ENCODE measurements around the gene RPH3AL.
"Not testable (repeated sequence)": the region's sequence is repeated elsewhere in the genome, so short reads cannot be mapped to it uniquely, and the experiment has no call there.

Gene RPH3AL

GRCh38 chr17:234163-234993, 118.2 kb downstream of the RPH3AL start:
- DNase-seq = not testable (repeated sequence)

GRCh38 chr17:233473-233941, 119.1 kb downstream of the RPH3AL start:
- DNase-seq = no peak

GRCh38 chr17:231966-232807, 120.4 kb downstream of the RPH3AL start:
- DNase-seq = no peak

GRCh38 chr17:231191-231965, 121.2 kb downstream of the RPH3AL start:
- DNase-seq = no peak

GRCh38 chr17:230395-230770, 122.2 kb downstream of the RPH3AL start:
- no peak for DNase-seq

GRCh38 chr17:229709-230394, 122.8 kb downstream of the RPH3AL start:
- no peak for DNase-seq

- no peak for DNase-seq
These were observed 123.5 kb downstream of the RPH3AL start for GRCh38 chr17:228951-229708.

GRCh38 chr17:227946-228615, 124.5 kb downstream of the RPH3AL start:
- no peak for DNase-seq

GRCh38 chr17:227078-227945, 125.3 kb downstream of the RPH3AL start:
- DNase-seq = no peak

- DNase-seq = no peak
These were observed 126.2 kb downstream of the RPH3AL start for GRCh38 chr17:226108-227077.

GRCh38 chr17:225551-225950, 127.1 kb downstream of the RPH3AL start:
- DNase-seq = no peak

- DNase-seq = not testable (repeated sequence)
These were observed 128.0 kb downstream of the RPH3AL start for GRCh38 chr17:224576-224975.

- no peak for DNase-seq
These were observed 128.7 kb downstream of the RPH3AL start for GRCh38 chr17:223723-224471.

- DNase-seq = no peak
These were observed 130.4 kb downstream of the RPH3AL start for GRCh38 chr17:222172-222571.

GRCh38 chr17:219696-220095, 132.9 kb downstream of the RPH3AL start:
- no peak for DNase-seq

GRCh38 chr17:218432-219110, 134.0 kb downstream of the RPH3AL start:
- DNase-seq = no peak

GRCh38 chr17:216625-217024, 136.0 kb downstream of the RPH3AL start:
- no peak for DNase-seq

All from Kasumi-1 (cell line).